ENCODE measurements around the gene SLX1A.
"Not testable (repeated sequence)": the region's sequence is repeated elsewhere in the genome, so short reads cannot be mapped to it uniquely, and the experiment has no call there.

Gene SLX1A

DNA sequence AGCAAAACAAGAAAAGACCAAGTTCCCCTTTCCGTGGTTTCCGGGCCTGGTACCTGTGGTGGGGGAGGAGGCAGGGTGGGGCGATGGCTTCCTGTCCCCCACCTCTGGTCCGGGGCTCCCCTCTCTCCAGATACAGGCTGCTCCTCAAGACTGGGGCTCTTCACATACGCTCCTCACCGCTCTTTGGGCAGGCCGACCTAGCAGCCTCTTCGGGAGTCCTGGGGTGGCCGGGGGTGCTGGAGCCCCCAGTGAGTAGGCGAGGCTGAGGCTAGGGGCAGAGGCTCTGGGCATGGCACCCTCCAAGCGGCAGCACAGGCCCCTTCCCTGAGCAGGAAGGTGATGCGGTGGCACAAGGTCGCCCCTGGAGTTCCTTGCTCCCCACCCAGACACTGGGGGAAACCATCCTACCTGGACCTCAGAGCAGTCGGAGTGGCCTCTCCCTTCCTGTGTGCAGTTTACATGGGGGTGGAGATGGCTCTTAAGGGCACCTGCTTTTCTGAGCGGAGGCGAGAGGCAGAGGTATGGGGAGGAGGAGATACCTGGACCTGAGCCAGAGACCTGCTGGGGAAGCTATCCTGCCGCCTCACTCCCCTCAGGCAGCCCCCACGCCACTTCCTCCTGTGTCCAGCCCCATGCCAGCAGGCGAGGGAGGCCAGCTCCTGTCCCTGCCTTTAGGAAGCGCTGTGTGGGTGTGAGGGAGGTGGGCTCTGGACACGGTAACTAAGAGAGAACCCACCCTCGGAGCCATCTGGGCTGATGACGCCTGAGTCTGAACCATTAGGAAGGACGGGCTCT is 9.4 kb upstream of the SLX1A start:
- DNase-seq (ENCODE audit: low read depth, low spot score): peak; percentile 37

DNA sequence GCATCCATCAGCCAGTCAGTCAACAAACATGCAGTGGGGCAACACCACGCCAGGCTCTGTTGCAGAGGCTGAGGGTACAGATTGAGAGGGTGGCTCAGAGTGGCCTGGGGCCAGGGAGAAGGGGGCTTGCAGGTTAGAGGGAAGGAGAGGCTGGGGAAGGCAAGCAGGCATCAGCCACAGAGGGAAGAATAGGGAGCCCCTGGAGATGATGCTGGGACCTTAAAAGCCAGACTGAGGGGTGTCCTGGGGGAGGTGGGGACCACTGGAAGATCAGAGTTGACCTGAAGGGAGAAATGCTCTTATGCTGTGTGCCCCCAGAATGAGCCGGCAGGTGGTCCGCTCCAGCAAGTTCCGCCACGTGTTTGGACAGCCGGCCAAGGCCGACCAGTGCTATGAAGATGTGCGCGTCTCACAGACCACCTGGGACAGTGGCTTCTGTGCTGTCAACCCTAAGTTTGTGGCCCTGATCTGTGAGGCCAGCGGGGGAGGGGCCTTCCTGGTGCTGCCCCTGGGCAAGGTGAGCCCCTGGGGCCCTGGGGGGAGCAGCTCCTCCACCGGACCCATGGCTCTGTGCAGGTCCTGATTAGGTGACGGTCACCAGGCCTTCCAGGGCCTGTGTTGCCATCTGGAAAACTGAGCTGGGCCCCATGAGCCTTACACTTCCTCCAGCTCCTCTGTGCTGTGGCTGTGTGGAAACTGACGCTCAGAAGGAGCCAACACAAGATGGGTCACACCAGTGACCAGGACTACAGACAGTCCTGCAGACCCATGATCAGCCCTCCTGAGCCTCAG is 8.6 kb upstream of the SLX1A start:
- DNase-seq (ENCODE audit: low read depth, low spot score): no peak

DNA sequence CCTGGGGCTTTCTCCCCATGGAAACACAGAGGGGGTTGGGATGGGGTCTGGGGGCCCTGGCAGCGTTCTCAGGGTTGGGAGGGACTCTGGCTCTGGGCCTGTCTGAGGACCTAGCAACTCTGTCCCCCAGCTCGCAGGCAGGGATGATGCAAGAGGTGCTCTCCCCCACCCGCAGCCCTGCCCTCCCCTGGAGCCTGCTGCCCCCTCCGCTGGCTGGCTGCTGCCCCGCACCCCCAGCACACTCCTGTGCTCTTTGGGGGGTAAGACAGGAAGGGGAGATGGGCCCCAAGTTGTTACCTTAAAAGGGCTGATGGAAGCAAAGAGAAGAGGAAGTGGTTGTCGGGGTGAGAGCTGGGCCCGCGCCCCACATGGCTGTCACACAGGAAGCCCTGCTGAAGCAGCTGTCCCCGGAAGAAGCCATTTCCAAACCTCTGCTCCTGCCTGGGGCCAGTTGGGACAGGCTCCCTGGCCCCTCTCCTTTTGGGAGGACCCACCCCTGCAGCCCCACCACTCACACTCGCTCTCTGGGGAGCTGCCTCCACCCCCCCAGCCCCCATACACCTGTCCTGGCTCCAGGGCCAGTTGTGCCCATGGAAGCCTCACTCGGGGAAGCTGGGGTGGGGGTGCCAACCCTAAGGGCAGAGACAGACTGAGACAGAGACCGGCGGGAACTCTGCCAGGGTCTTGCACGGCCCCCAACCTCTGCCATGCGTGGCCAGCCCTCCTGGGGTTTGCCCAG is 7.8 kb upstream of the SLX1A start:
- DNase-seq (ENCODE audit: low read depth, low spot score): peak; percentile 43

GRCh38 chr16:30186444-30186781 is 7.3 kb upstream of the SLX1A start:
- DNase-seq (ENCODE audit: low read depth, low spot score): no peak

GRCh38 chr16:30186782-30187555 is 6.7 kb upstream of the SLX1A start:
- DNase-seq (ENCODE audit: low read depth, low spot score): peak; percentile 67

DNA sequence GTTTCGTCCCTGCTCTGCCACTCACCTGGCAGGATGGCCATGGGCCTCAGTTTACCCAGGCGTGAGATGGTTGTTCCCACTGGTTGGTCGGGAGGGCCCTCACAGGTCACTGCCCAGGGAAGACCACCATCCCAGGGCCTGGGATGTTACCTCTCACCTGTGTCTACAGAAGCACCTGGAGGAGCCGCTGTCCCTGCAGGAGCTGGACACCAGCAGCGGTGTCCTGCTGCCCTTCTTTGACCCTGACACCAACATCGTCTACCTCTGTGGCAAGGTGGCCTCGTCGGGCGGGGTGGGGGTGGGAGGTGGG is 6.2 kb upstream of the SLX1A start:
- DNase-seq (ENCODE audit: low read depth, low spot score): no peak

- no peak for DNase-seq (ENCODE audit: low read depth, low spot score)
These were observed 5.6 kb upstream of the SLX1A start for GRCh38 chr16:30187971-30188561.

DNA sequence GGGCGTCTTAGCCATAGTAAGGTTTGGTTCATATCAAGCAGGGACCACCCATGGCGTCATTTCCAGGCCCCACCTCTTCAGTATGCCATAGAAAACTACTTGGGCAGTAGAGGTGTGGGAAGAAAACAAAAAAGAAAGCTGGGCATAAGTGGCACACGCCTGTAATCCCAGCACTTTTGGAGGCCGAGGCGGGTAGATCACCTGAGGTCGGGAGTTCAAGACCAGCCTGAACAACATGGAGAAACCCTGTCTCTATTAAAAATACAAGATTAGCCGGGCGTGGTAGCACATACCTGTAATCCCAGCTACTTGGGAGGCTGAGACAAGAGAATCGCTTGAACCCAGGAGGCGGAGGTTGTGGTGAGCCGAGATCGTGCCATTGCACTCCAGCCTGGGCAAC is 2.5 kb upstream of the SLX1A start:
- not testable (repeated sequence) for DNase-seq (ENCODE audit: low read depth, low spot score)

DNA sequence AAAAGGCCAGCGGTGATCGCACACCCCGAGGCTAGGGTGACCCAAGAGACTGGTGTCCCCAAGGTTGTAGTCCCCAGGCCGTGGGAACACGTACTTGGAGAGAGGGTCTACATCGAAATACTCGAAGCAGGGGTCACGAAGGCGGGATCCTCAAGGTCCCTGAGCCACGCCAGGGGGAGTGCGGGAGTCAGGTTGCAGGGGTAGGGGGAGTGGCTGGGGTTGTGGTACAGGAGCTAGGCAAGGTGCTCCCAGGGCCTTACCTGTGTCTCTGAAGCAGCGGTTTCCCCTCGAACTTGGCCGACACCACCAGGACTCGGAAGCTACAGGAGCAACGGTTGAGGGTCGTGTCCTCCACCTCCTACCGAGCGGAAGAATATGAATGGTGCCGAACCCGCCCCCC is 577 bp upstream of the SLX1A start:
- DNase-seq (ENCODE audit: low read depth, low spot score): not testable (repeated sequence)

GRCh38 chr16:30194172-30194925 is 674 bp downstream of the SLX1A start:
- not testable (repeated sequence) for DNase-seq (ENCODE audit: low read depth, low spot score)

DNA sequence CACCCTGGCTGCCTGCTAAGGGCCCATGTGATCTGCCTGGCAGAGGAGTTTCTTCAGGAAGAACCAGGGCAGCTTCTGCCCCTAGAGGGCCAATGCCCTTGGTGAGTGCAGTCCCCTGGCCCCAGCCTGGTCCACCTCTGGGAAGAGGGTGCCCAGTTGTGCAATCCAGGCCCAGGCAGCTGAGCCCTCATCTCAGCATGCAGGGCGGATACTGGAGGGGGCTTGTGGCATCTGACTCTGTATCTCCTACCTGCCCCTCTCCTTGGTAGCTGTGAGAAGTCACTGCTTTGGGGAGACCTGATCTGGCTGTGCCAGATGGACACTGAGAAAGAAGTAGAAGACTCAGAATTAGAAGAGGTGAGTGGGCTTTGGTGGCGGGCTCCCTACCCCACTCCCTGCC is 3.3 kb downstream of the SLX1A start:
- DNase-seq (ENCODE audit: low read depth, low spot score): not testable (repeated sequence)

DNA sequence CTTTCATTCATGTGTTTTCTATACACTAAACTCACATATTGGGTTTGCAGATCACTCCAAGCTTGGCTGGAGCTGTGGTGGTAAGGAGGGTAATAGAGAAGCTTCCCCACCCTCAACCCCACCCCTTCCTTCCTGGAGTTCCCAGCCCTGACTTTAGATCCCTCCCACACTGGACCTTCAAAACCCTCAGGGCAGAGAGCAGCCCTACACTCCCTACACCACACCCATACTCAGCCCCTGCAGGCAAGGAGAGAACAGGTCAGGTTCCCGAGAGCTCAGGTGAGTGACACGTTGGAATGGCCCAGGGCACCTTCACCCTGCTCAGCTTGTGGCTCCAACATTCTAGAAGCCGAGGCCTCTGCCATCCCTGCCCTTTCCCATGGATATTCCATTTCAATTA is 5.4 kb downstream of the SLX1A start, which contains the start of gene SULT1A3:
Gene SULT1A3, plus strand, starts transcription at position 207 of the 400 bp plus-strand sequence. CDS start 1,474 bp downstream, outside the sequence.
- not testable (repeated sequence) for DNase-seq (ENCODE audit: low read depth, low spot score)

GRCh38 chr16:30199608-30200343 is 6.1 kb downstream of the SLX1A start:
- DNase-seq (ENCODE audit: low read depth, low spot score): not testable (repeated sequence)

DNA sequence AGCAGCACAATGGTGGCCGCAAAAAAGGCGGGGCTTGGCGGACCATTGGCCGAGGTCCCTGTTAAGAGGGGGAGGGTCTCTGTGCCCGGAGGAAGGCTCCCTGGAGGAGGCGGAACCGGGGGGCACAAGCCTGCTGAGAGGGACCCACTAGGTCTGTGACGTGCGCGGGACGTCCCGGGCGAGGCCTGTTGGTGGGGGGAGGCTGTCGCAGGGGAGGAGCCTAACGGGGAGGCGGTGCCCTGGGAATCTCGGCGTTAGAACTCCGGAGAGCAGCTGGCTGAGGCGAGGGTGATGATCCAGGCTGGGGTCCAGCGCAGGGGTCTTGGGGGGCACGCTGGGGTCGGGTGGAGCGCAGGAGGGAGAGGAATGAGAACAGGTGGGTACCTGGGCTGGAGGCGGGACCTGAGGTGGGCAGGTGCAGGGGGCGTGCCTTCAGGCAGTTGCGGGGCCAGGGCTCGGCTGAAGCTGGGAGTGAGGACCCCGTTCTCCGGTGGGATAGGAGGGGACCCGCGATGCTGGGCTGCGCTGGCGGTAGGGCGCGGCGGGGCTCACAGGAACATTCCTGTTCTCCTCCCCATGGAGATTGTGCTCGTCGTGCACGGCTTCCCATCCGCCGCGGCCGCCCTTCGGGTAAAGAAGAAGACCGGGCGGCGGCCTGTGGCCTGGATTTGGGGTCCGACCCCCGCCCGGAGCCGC is 12.0 kb downstream of the SLX1A start:
- not testable (repeated sequence) for DNase-seq (ENCODE audit: low read depth, low spot score)

DNA sequence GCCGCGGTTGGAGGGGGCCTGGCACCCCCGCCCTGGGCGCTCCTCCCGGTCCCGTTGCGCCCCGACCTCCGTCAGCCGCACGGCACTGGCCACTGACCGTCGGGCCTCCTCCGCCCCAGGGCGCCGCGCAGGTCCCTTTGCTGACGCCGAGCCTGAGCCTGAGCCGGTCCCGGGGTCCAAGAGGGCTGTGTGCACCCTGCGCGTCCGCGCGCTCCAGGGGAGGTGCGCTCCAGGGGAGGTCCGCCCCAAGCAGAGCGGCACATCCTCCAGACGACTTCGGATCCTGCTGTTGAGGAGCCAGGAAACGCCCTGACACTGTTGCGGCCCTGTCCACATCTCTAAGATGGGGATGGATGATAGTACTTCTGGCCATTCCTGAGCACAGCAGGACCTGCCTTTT is 12.6 kb downstream of the SLX1A start:
- DNase-seq (ENCODE audit: low read depth, low spot score): not testable (repeated sequence)

DNA sequence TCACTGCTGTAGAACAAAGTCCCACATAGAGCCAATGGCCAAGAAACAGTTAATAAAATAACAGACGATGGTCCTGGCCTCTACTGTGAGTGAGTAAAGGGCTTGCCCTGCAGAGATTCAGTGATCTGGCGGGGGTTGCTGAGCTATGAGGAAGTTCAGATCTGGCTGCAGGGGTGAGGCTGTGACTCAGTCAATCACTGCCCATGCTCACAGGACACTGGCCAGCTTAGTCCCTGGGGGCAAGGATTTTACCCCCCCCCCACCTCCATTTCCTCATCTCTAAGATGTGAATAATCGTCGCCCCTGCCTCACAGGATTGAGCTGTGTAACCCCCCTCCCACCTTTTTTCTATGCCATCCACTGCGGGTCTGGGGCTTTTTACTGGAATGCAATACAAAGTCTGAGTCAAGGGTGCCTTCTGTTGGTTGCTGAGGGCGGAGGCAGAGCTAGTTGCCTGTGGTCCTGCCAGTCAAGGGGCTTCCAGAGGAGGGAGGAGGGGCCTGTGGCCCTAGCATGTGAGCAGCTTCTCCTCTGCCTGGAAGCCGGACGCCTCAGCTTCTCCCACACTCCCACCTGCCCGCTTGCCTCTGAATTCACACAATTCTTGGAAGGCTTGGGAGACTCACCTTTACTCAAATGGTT is 13.5 kb downstream of the SLX1A start:
- not testable (repeated sequence) for DNase-seq (ENCODE audit: low read depth, low spot score)

DNA sequence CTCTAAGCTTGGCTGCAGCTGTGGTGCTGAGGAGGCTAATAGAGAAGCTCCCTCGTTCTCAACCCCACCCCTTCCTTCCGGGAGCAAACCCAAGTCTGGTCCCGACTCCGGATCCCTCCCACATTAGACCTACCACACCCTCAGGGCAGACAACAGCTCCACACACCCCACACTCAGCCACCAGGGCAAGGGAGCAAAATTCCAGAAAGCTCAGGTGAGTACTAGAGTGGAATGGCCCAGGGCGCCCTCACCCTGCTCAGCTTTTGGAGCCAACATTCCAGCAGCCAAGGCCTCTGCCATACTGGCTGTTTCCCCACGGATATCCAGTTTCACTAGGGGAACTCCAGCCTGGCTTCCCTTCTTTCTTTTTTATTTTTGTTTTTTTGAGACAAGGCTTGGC is 15.4 kb downstream of the SLX1A start:
- not testable (repeated sequence) for DNase-seq (ENCODE audit: low read depth, low spot score)

DNA sequence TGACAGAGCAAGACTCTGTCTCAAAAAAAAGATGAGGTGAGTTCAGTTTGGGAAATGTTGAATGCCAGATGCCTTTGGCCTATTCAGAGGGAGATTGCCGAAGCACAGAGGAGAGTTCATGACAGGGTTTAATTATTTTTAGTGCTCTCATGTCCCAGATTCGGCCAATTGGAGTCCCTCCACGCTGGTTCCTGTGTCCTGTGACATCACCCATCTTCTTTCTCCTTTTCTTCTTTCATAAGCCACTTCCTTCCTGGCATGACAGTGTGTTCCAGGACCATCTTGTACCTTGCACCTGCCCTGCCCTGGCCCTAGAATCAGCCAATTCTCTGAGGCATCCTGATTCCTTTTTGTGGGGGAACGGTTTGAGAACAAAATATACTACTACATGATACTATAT is 17.7 kb downstream of the SLX1A start:
- not testable (repeated sequence) for DNase-seq (ENCODE audit: low read depth, low spot score)

DNA sequence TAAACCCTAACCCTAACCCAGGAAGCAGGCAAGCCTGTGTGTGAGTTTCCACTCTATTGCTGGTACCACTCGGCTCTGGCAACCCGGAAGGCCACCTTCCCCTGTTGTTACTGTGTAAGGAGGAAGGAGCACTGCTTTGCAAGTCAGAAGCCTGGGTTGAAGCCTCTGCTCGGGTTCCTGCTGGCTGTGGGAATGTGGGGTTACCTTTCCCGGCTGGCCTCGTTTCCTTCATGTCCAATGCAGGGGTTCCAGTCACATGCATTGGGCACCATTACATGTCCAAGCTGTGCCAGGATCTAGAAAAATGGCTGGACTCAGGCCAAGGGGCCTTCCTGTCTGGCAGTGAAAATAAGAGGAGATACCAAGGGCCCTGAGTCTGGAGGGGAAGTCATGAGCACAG is 23.4 kb downstream of the SLX1A start:
- not testable (repeated sequence) for DNase-seq (ENCODE audit: low read depth, low spot score)

Measured in activated naive CD8-positive, alpha-beta T cell treated with anti-CD3 and anti-CD28 coated beads, Interleukin-2, amount 50 U/mL, for 16 hours (primary cell).